ENCODE measurements around the gene NRG2.

DNA sequence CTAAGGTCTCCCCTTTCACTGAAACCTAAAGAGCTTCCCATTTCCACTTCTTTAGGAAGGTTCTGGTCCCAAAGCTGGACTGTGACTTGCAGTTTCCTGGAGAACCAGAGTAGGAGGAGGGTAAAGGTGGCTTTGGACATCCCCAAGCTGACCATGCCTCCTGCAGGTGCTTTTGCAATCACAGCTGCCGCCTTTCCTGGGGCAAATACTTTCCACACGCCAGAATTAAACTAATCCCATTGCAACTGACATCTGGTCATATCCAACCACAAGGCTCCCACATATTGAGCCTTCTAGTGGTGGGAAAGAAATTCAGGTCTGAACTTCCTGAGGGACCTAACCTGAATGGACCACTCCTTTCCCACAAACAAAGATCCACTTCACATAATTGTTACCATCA is 92.7 kb downstream of the NRG2 start:
- TF ChIP-seq CTCF (conservative IDR thresholded peaks at IDR 0.05; ENCODE audit: low read depth, low read length), result no peak
- TF ChIP-seq EZH2 (IDR thresholded peaks at IDR 0.05; ENCODE audit: borderline replicate concordance, low read depth, low read length, poor library complexity, severe bottlenecking), result no peak
